Measurements from ENCODE around the gene PITPNC1. TPM values are rescaled to one million over a fixed set of nuclear protein-coding genes. Genes with fewer than 3 reads are reported as not detected.
"Not testable (repeated sequence)": the region's sequence is repeated elsewhere in the genome, so short reads cannot be mapped to it uniquely, and the experiment has no call there.

PITPNC1 gene
- total RNA-seq, 4 donors from 2014 or later, result 7.6 to 30.1 (median 15.1) TPM

DNA sequence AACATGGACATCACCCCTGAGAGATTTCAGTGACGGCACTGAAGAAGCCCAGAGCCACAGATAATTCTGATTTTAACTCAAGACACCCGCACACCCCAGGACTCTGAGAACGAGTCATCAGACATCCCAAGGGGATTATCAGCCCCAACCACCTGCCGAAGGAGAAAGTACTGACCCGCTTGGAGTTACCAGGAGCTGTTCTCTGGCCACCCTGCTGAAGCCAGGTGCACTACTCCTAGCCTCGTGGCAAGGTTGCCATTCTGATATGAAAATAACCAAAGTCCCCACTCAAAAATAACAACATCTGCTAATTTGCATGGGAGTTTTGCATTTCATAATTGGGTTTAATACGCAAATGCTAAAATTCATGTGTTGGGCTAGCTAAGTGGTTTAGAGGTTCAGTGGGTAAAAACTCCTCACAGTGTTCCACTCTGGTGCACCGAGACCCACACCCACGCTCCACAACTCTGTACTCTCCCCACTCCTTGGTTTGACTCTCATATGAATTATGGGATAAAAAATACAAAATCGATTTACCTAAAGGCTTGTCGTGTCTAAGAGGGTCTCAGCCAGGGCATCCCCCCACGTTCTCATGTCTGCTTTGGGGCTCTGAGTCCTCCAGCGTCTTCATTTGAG is 197.7 kb downstream of the PITPNC1 start:
- H3K27me3 ChIP-seq, result no peaks in the 10 kb centered on the region
- H3K4me1 ChIP-seq, result no peaks in the 10 kb centered on the region
- no peak overlapping the region for H3K4me3 ChIP-seq
- no peak for TF ChIP-seq POLR2AphosphoS5 (IDR thresholded peaks at IDR 0.05)
- no peak for TF ChIP-seq EP300 (IDR thresholded peaks at IDR 0.05)
- no peak for TF ChIP-seq POLR2A (IDR thresholded peaks at IDR 0.05)
- H3K9me3 ChIP-seq, result no peaks in the 10 kb centered on the region
- H3K36me3 ChIP-seq, result peaks cover 0 to 21% of the 10 kb centered on the region in 2 donors
- no peak for ATAC-seq
- H3K27ac ChIP-seq, result no peak overlapping the region
- 88 to 89% methylated on average over 12 of the region's 13 CpGs for WGBS, 2 donors (ENCODE audit: low coverage in 1 of 2)

DNA sequence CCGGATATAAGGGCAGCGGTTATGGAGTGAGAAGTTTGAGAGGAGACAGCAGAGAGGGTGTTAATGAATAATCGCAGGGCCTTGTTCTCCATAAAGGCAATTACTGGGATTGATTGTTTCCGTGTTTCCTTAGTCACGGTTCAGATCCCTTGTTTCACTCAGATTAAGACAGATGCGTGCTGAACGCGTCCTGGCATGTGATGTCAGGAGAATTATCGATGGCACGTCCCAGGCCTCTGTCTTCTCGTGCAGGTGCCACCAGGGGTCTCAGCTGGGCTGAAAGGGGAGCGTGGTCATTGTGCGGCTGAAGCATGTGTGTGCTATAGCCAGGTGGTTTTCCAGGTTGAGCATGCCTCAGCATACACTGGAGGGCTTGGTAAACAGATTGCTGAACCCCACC is 198.2 kb downstream of the PITPNC1 start:
- no peaks in the 10 kb centered on the region for H3K9me3 ChIP-seq
- TF ChIP-seq POLR2A (IDR thresholded peaks at IDR 0.05), result no peak
- no peak for TF ChIP-seq EP300 (IDR thresholded peaks at IDR 0.05)
- no peaks in the 10 kb centered on the region for H3K4me1 ChIP-seq
- no peak for ATAC-seq
- no peaks in the 10 kb centered on the region for H3K27me3 ChIP-seq
- no peak overlapping the region for H3K27ac ChIP-seq
- WGBS, 2 donors (ENCODE audit: low coverage in 1 of 2), result 73 to 93% methylated on average over 3 to 5 of the region's 13 CpGs
- H3K4me3 ChIP-seq, result no peak overlapping the region
- peaks cover 0 to 19% of the 10 kb centered on the region in 2 donors for H3K36me3 ChIP-seq

DNA sequence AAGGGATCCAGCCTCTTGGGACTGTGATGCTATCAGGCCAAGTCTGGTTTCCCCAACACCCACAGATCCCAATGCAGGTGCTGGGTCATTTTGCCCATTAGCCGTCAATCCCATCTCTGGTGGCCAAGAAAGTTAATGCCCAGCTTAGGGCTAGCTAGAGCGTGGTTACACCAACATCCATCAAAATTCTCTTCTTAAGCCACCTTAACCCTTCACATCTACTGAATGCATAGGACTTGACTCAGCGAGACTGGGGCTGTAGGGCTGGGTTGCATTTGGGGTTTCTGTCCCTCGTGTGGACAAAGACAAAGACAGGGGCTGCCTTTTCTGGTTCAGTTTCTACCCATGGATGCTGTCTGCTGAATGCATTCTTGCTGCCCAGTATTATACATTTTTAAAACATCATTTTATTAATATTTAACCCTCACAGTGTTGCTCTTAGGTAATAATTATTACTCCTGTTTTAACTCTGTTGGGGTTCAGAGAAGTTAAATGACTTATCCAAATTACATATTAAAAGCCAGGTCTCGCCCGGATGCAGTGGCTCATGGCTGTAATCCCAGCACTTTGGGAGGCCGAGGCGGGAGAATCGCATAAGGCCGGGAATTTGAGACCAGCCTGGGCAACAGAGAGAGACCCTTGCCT is 199.5 kb downstream of the PITPNC1 start:
- H3K4me1 ChIP-seq, result no peaks in the 10 kb centered on the region
- no peak overlapping the region for H3K4me3 ChIP-seq
- TF ChIP-seq POLR2AphosphoS5 (IDR thresholded peaks at IDR 0.05) (no peak), EP300 (IDR thresholded peaks at IDR 0.05) (no peak), POLR2A (IDR thresholded peaks at IDR 0.05) (no peak)
- TF ChIP-seq, protein P1, sequence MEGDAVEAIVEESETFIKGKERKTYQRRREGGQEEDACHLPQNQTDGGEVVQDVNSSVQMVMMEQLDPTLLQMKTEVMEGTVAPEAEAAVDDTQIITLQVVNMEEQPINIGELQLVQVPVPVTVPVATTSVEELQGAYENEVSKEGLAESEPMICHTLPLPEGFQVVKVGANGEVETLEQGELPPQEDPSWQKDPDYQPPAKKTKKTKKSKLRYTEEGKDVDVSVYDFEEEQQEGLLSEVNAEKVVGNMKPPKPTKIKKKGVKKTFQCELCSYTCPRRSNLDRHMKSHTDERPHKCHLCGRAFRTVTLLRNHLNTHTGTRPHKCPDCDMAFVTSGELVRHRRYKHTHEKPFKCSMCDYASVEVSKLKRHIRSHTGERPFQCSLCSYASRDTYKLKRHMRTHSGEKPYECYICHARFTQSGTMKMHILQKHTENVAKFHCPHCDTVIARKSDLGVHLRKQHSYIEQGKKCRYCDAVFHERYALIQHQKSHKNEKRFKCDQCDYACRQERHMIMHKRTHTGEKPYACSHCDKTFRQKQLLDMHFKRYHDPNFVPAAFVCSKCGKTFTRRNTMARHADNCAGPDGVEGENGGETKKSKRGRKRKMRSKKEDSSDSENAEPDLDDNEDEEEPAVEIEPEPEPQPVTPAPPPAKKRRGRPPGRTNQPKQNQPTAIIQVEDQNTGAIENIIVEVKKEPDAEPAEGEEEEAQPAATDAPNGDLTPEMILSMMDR (IDR thresholded peaks at IDR 0.05), result no peak
- no peaks in the 10 kb centered on the region for H3K9me3 ChIP-seq
- ATAC-seq, result no peak
- H3K36me3 ChIP-seq, result peaks cover 0 to 14% of the 10 kb centered on the region in 2 donors
- H3K27me3 ChIP-seq, result no peaks in the 10 kb centered on the region
- 90 to 95% methylated on average over 4 to 10 of the region's 10 CpGs for WGBS, 2 donors (ENCODE audit: low coverage in 1 of 2)
- no peak overlapping the region for H3K27ac ChIP-seq

DNA sequence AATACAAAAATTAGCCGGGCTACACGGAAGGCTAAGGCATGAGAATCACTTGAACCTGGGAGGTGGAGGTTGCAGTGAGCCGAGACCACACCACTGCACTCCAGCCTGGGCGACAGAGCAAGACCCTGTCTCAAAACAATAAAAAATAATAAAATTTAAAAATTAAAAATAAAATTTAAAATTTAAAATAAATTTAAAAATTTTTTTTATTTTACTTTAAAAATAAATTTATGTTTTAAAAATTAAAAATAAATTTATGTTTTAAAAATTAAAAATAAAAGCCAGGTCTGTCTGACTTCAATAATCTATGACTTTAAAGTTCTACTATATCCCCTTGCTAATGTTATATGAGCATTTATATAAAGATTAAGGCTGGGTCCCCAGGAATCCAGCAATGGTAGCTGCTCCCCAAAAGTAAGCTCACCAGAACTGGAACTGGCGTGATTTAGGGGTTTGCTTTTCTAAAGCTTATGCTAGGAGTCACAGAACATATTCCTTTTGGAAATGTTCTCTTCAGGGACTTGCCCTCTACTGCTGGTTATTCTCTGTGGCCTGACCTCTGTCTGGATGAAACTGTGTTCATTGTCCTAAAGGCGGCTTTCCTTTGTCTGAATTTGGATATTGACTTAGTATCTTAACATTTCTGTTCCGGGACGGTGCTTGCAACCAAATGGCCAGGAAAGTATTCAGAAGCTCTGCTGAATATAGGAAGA is 200.5 kb downstream of the PITPNC1 start:
- Histone ChIP-seq H3K27ac (no peak overlapping the region), H3K36me3 (peaks cover 0 to 14% of the 10 kb centered on the region in 2 donors), H3K9me3 (no peaks in the 10 kb centered on the region), H3K4me1 (peaks cover 0 to 7% (median 0%) of the 10 kb centered on the region in 3 donors), H3K27me3 (no peaks in the 10 kb centered on the region), H3K4me3 (no peak overlapping the region)
- WGBS, 2 donors (ENCODE audit: low coverage in 1 of 2), result 90 to 92% methylated on average over 8 of the region's 8 CpGs
- TF ChIP-seq EP300 (IDR thresholded peaks at IDR 0.05) (no peak), POLR2A (IDR thresholded peaks at IDR 0.05) (no peak), POLR2AphosphoS5 (IDR thresholded peaks at IDR 0.05) (no peak)
- TF ChIP-seq, protein P1 (IDR thresholded peaks at IDR 0.05), result no peak
- ATAC-seq, result no peak

DNA sequence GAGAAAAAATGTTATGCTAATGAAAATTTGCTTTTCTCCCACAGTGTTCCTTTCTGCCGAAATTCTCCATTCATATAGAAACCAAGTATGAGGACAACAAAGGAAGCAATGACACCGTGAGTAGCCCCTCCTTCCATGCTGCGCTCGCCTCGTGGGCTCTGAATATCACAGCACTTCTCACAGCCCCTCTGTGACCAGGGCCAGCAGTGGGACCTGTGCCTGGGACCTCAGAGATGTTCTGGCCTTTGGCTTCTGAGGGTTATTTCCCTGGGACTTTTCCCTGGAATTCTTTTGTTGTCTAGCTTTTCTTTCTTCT is 201.0 kb downstream of the PITPNC1 start:
- Histone ChIP-seq H3K36me3 (peaks cover 0 to 14% of the 10 kb centered on the region in 2 donors), H3K9me3 (no peaks in the 10 kb centered on the region), H3K27me3 (no peaks in the 10 kb centered on the region), H3K27ac (no peak overlapping the region), H3K4me3 (no peak overlapping the region), H3K4me1 (peaks cover 0 to 12% (median 0%) of the 10 kb centered on the region in 3 donors)
- no peak for ATAC-seq
- TF ChIP-seq POLR2AphosphoS5 (IDR thresholded peaks at IDR 0.05) (no peak), POLR2A (IDR thresholded peaks at IDR 0.05) (no peak), EP300 (IDR thresholded peaks at IDR 0.05) (no peak)
- TF ChIP-seq, protein P1 (IDR thresholded peaks at IDR 0.05), result no peak
- WGBS, 2 donors (ENCODE audit: low coverage in 1 of 2), result 74 to 90% methylated on average over 5 of the region's 5 CpGs

DNA sequence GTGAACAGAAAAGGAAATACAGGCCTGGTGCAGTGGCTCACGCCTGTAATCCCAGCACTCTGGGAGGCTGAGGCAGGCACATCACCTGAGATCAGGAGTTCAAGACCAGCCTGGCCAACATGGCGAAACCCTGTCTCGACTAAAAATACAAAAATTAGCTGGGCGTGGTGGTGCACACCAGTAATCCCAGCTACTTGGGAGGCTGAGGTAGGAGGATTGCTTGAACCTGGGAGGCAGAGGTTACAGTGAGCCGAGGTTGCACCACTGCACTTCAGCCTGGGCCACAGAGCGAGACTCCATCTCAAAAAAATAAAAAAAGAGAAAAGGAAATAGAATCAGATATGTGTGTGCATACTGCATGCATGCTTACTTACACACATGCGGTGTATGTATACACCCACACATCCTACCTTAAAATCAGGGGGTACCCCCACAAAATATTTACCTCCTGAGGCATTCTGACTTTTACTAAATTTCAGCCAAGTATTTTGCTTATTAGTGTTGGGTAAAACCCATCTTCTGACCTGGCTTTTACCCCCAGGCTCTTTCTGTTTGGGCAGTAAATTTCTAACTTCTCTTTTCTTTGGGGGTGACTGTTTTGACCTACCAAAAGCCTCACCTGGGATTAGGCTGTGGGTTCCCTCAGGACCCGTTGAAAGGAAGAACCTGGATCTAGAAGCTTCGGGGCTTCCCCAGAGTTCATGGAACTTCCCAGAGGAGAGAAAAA is 201.8 kb downstream of the PITPNC1 start:
- Histone ChIP-seq H3K36me3 (peaks cover 0 to 14% of the 10 kb centered on the region in 2 donors), H3K4me1 (peaks cover 0 to 15% (median 0%) of the 10 kb centered on the region in 3 donors)
- H3K27ac ChIP-seq, ATAC-seq, H3K4me3 ChIP-seq, H3K9me3 ChIP-seq, H3K27me3 ChIP-seq: not testable (repeated sequence)
- WGBS, 2 donors (ENCODE audit: low coverage in 1 of 2), result 95 to 100% methylated on average over 2 to 9 of the region's 9 CpGs

Data from gastroesophageal sphincter (tissue), 4 donors.